OCI-LY1 (cell line): ENCODE measurements around the gene PARD3.

Experiments
- H2AFZ ChIP-seq: fragments of 200-600 bp; sonication (generic), shearing (Covaris generic); 2 replicates; pipeline ENCODE4 v1.6.0; 2014; ENCODE audit warnings: antibody characterized with exemption, mild to moderate bottlenecking, low read length
- H3F3A ChIP-seq: fragments of 200-600 bp; sonication (generic), shearing (Covaris generic); 2 replicates; pipeline ENCODE4 v1.6.0; 2014; ENCODE audit warnings: mild to moderate bottlenecking, antibody characterized with exemption, low read length, moderate library complexity; ENCODE audit not compliant: insufficient read depth
- H3K27ac ChIP-seq: fragments of 200-600 bp; sonication (generic); 2 replicates; pipeline ENCODE4 v1.5.1; 2014; ENCODE audit warnings: low read length, mixed run types, mild to moderate bottlenecking, low read depth; ENCODE audit not compliant: poor library complexity, severe bottlenecking
- H3K27me3 ChIP-seq: fragments of 200-600 bp; sonication (generic); 2 replicates; pipeline ENCODE4 v1.6.0; 2014; ENCODE audit warnings: antibody characterized with exemption, mild to moderate bottlenecking, low read length, moderate library complexity; ENCODE audit not compliant: insufficient read depth
- H3K36me3 ChIP-seq: fragments of 200-600 bp; sonication (generic); 2 replicates; pipeline ENCODE4 v1.6.1; 2014; ENCODE audit warnings: mild to moderate bottlenecking, antibody characterized with exemption, low read length, moderate library complexity, mixed read lengths; ENCODE audit not compliant: insufficient read depth
- H3K4me1 ChIP-seq: fragments of 200-600 bp; sonication (generic); 2 replicates; pipeline ENCODE4 v1.5.1; 2014; ENCODE audit warnings: mild to moderate bottlenecking, low read length, moderate library complexity; ENCODE audit not compliant: insufficient read depth, severe bottlenecking
- H3K4me2 ChIP-seq: fragments of 200-600 bp; sonication (generic), shearing (Covaris generic); 2 replicates; pipeline ENCODE4 v1.6.1; 2014; ENCODE audit warnings: low read length
- H3K4me3 ChIP-seq: fragments of 200-600 bp; sonication (generic); 2 replicates; pipeline ENCODE4 v1.5.1; 2014; ENCODE audit warnings: low read length, low read depth, mild to moderate bottlenecking, mixed read lengths; ENCODE audit not compliant: poor library complexity, severe bottlenecking
- H3K79me2 ChIP-seq: fragments of 200-600 bp; shearing (Covaris generic); 2 replicates; pipeline ENCODE4 v1.6.1; 2016; ENCODE audit warnings: mixed run types, low read length, mixed read lengths; ENCODE audit not compliant: insufficient read depth
- H3K9ac ChIP-seq: fragments of 200-600 bp; sonication (generic), shearing (Covaris generic); 2 replicates; pipeline ENCODE4 v1.6.1; 2014; ENCODE audit warnings: mild to moderate bottlenecking, low read length, mixed read lengths
- H3K9me2 ChIP-seq: fragments of 200-600 bp; sonication (generic), shearing (Covaris generic); 2 replicates; pipeline ENCODE4 v1.6.1; 2014; ENCODE audit warnings: low read depth, mild to moderate bottlenecking, low read length, mixed read lengths
- H3K9me3 ChIP-seq: fragments of 200-600 bp; shearing (Covaris generic); 2 replicates; pipeline ENCODE4 v1.6.1; 2014; ENCODE audit warnings: low read length, mixed read lengths
- H4K20me1 ChIP-seq: fragments of 200-600 bp; sonication (generic), shearing (Covaris generic); 2 replicates; pipeline ENCODE4 v1.6.0; 2016; ENCODE audit warnings: mild to moderate bottlenecking, low read length; ENCODE audit not compliant: insufficient read depth
- EZH2 ChIP-seq: fragments of 200-600 bp; sonication (generic), shearing (Covaris generic); IDR thresholded peaks from 2 replicates; pipeline ENCODE4 v1.8.0; 2017; ENCODE audit warnings: borderline replicate concordance, mixed run types, mild to moderate bottlenecking, antibody characterized with exemption, low read length, moderate library complexity, mixed read lengths
- TF ChIP-seq, protein P1 (sequence below): fragments of 200-600 bp; sonication (generic), shearing (Covaris generic); IDR thresholded peaks from 2 replicates; pipeline ENCODE4 v1.5.1; 2017; ENCODE audit warnings: mild to moderate bottlenecking, antibody characterized with exemption, low read length, moderate library complexity, mixed read lengths

The PARD3 gene

DNA sequence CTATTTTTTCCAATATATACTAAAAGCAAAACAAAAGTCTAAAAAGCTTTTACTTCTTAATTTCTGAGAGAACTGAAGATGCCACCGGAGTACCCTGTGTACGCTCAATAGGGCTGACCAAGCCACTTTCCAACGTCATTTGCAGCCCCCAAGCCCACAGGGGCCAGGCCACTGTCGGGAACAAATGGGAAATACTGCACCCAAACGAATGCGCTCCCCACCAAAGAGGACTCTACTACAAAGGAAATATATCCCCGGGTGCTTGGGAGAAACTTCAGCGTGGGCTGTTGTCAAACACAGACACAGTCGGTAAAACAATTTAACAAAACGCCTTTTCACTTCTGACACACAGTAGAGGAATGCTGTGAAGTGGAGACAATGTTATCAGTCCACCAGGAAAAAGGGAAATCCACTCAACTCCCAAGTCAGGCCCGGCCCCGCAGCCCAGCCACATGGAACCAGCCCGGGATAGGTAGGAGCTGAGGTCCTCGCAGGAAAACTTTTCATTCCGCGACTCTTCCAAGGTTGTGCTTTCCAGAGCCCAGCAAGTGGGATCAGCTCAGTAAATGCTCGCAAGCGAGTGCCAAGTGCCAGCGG lies 1.4 kb downstream of the PARD3 start:
- no peak overlapping the region for H2AFZ ChIP-seq
- H3K9me3 ChIP-seq, result no peaks in the 10 kb centered on the region
- no peak overlapping the region for H3K4me3 ChIP-seq
- no peak overlapping the region for H3K4me2 ChIP-seq
- no peak overlapping the region for H3K27ac ChIP-seq
- no peaks in the 10 kb centered on the region for H3K9me2 ChIP-seq
- H3K4me1 ChIP-seq, result no peaks in the 10 kb centered on the region
- TF ChIP-seq, protein P1, sequence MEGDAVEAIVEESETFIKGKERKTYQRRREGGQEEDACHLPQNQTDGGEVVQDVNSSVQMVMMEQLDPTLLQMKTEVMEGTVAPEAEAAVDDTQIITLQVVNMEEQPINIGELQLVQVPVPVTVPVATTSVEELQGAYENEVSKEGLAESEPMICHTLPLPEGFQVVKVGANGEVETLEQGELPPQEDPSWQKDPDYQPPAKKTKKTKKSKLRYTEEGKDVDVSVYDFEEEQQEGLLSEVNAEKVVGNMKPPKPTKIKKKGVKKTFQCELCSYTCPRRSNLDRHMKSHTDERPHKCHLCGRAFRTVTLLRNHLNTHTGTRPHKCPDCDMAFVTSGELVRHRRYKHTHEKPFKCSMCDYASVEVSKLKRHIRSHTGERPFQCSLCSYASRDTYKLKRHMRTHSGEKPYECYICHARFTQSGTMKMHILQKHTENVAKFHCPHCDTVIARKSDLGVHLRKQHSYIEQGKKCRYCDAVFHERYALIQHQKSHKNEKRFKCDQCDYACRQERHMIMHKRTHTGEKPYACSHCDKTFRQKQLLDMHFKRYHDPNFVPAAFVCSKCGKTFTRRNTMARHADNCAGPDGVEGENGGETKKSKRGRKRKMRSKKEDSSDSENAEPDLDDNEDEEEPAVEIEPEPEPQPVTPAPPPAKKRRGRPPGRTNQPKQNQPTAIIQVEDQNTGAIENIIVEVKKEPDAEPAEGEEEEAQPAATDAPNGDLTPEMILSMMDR, result no peak
- TF ChIP-seq EZH2, result no peak
- no peaks in the 10 kb centered on the region for H4K20me1 ChIP-seq
- no peaks in the 10 kb centered on the region for H3F3A ChIP-seq
- no peaks in the 10 kb centered on the region for H3K79me2 ChIP-seq
- no peak overlapping the region for H3K9ac ChIP-seq
- H3K36me3 ChIP-seq, result no peaks in the 10 kb centered on the region
- H3K27me3 ChIP-seq, result no peaks in the 10 kb centered on the region; the same call in 1 of the 2 replicates

DNA sequence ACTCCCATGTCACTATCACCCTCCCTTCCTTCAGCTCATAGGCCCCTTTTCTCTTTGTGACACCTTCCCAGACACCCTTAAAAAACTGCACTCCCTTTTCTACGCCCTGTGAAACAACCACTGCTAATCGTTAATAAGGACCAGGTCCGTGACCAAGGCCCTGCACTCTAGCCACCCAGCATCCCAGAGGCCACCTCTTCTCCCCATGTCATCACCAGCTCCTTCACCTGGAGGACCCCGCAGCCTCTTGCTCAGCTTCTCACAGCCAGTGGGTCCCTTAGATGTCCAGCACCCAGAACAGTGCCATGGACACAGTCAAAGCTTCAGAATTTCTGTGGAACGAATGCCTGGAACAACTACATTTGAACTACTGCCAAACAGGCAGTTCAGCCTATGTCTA lies 2.3 kb downstream of the PARD3 start:
- H3K27me3 ChIP-seq, result no peaks in the 10 kb centered on the region; the same call in 1 of the 2 replicates
- no peak overlapping the region for H3K4me2 ChIP-seq
- no peaks in the 10 kb centered on the region for H3K4me1 ChIP-seq
- TF ChIP-seq, protein P1, result no peak
- no peak for TF ChIP-seq EZH2
- no peaks in the 10 kb centered on the region for H3F3A ChIP-seq
- H2AFZ ChIP-seq, result no peak overlapping the region
- no peaks in the 10 kb centered on the region for H3K9me3 ChIP-seq
- H3K4me3 ChIP-seq, result no peak overlapping the region
- no peaks in the 10 kb centered on the region for H4K20me1 ChIP-seq
- no peaks in the 10 kb centered on the region for H3K79me2 ChIP-seq
- no peak overlapping the region for H3K9ac ChIP-seq
- no peaks in the 10 kb centered on the region for H3K36me3 ChIP-seq
- no peak overlapping the region for H3K27ac ChIP-seq
- no peaks in the 10 kb centered on the region for H3K9me2 ChIP-seq

DNA sequence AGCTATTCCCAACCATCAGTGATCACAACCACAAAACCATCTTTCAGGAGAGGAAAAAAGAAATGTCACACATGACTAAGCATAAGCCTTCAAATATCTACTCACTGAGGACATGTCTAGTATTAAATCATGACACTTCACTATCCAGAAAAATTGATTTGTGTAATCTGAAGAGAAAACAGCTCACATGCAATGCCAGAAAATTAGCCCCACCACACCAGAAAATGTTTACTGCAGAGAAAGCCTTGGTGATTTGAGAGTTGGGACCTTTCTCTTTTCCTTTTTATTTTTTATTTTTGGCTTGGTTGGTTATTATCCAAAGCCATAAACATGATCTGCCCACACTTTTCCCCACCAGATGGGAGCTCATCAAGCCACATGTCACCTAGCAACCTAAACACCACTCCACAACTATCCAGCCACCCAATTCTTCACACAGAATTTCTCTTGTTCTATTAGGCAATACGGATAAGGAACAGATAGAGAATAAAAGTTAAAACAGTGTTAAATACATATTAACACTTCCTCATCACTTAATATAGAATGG lies 3.1 kb downstream of the PARD3 start:
- H3K4me2 ChIP-seq, result no peak overlapping the region
- no peak overlapping the region for H2AFZ ChIP-seq
- no peaks in the 10 kb centered on the region for H3K36me3 ChIP-seq
- H4K20me1 ChIP-seq, result no peaks in the 10 kb centered on the region
- H3K27me3 ChIP-seq, result no peaks in the 10 kb centered on the region; the same call in 1 of the 2 replicates
- TF ChIP-seq, protein P1, result no peak
- TF ChIP-seq EZH2, result no peak
- no peaks in the 10 kb centered on the region for H3K4me1 ChIP-seq
- H3K9ac ChIP-seq, result no peak overlapping the region
- H3K9me2 ChIP-seq, result no peaks in the 10 kb centered on the region
- H3K4me3 ChIP-seq, result no peak overlapping the region
- H3K79me2 ChIP-seq, result no peaks in the 10 kb centered on the region
- H3F3A ChIP-seq, result no peaks in the 10 kb centered on the region
- no peaks in the 10 kb centered on the region for H3K9me3 ChIP-seq
- H3K27ac ChIP-seq, result no peak overlapping the region
